ENCODE measurements around the gene BRD3. TPM values are rescaled to one million over a fixed set of nuclear protein-coding genes. Genes with fewer than 3 reads are reported as not detected.

BRD3 gene
- total and polyA plus RNA-seq, 2 of the 8 experiments (the other 6 are each of a cell fraction or from before 2014, with no cell fraction given) = 31.0 to 82.7 TPM

GRCh38 chr9:134035041-134036039 lies 32.5 kb downstream of the BRD3 start:
- Histone ChIP-seq H4K20me1 (replicated peaks in 1 of 2; ENCODE audit: control insufficient read depth in 1 of 2, insufficient read depth in 2 of 2, low read length in 2 of 2) (peaks cover 3 to 6% of the 10 kb centered on the region in 2 experiments), H3K79me2 (ENCODE audit: control insufficient read depth in 1 of 2, insufficient read depth in 2 of 2, low read length in 2 of 2) (no peaks in the 10 kb centered on the region), H4K91ac (replicated peaks; ENCODE audit: insufficient read length, low read length) (no peak overlapping the region), H3K4me3 (ENCODE audit: extremely low read depth in 1 of 4, insufficient read depth in 2 of 4, low read depth in 3 of 4, low read length in 4 of 4) (no peak overlapping the region), H3K36me3 (ENCODE audit: control insufficient read depth in 2 of 4, insufficient read depth in 4 of 4, low read length in 3 of 4) (peaks cover 38 to 78% (median 57%) of the 10 kb centered on the region in 4 experiments), H3K27ac (ENCODE audit: low read depth, low read length) (no peak overlapping the region), H2BK12ac (ENCODE audit: low read depth, low read length) (no peak overlapping the region), H3K27me3 (replicated peaks in 1 of 4; ENCODE audit: control insufficient read depth in 3 of 4, extremely low read depth in 1 of 4, insufficient read depth in 3 of 4, low read length in 3 of 4) (no peaks in the 10 kb centered on the region), H3K9ac (replicated peaks in 1 of 4; ENCODE audit: extremely low read depth in 1 of 4, low read depth in 3 of 4, low read length in 3 of 4) (no peak overlapping the region), H3K56ac (replicated peaks; ENCODE audit: insufficient read length, low read depth, low read length) (no peak overlapping the region), H3K23ac (ENCODE audit: insufficient read length) (no peak overlapping the region), H4K5ac (ENCODE audit: insufficient read length, low read depth, low read length) (no peak overlapping the region), H3K9me3 (ENCODE audit: insufficient read depth in 2 of 2, low read depth in 1 of 2, low read length in 1 of 2) (no peaks in the 10 kb centered on the region), H3K14ac (ENCODE audit: insufficient read length) (no peak overlapping the region), H2AFZ (ENCODE audit: low read length) (no peak overlapping the region), H3K23me2 (ENCODE audit: low read depth, low read length) (no peaks in the 10 kb centered on the region), H3K4ac (replicated peaks; ENCODE audit: insufficient read length, low read depth, low read length) (no peak overlapping the region), H3K18ac (ENCODE audit: extremely low read depth, low read length) (no peak overlapping the region), H2AK5ac (ENCODE audit: low read depth, low read length) (no peak overlapping the region), H3K79me1 (ENCODE audit: low read depth, low read length) (no peaks in the 10 kb centered on the region), H3K4me2 (ENCODE audit: insufficient read depth in 1 of 2, low read depth in 2 of 2, low read length in 2 of 2) (no peak overlapping the region), H2BK120ac (replicated peaks; ENCODE audit: low read depth, low read length) (no peak overlapping the region), H2BK5ac (ENCODE audit: low read depth, low read length) (no peak overlapping the region), H3K4me1 (replicated peaks in 1 of 4; ENCODE audit: control insufficient read depth in 3 of 4, insufficient read depth in 4 of 4, low read length in 3 of 4) (no peaks in the 10 kb centered on the region), H2BK15ac (ENCODE audit: low read length) (no peak overlapping the region), H4K8ac (ENCODE audit: extremely low read depth, insufficient read depth, low read length) (no peak overlapping the region; the same call in 1 of the 2 replicates), H2BK20ac (ENCODE audit: low read length) (no peak overlapping the region)
- ChIA-PET POLR2A (ENCODE audit: partially characterized antibody) (interaction anchor here (0.9 to 1.6 kb wide), 4 partner anchors 9 to 22 kb away, joined by 3 to 5 read pairs (median 4); no protein-coding TSS in a partner anchor), CTCF (ENCODE audit: partially characterized antibody) (interaction anchor here (0.8 to 1.2 kb wide), 3 partner anchors 10 to 15 kb away, joined by 3 to 4 read pairs (median 3); no protein-coding TSS in a partner anchor)
- no peak for TF ChIP-seq GABPA (IDR thresholded peaks at IDR 0.05; ENCODE audit: borderline replicate concordance, insufficient read depth, low read length)
- no peak for TF ChIP-seq E2F6 (IDR thresholded peaks at IDR 0.05)
- TF ChIP-seq YY1 (IDR thresholded peaks at IDR 0.05; ENCODE audit: low read depth, low read length) = no peak
- no peak for TF ChIP-seq SRF (IDR thresholded peaks at IDR 0.05; ENCODE audit: low read depth, low read length)
- TF ChIP-seq CTCF (IDR thresholded peaks at IDR 0.05; ENCODE audit: control extremely low read depth in 1 of 3, insufficient read depth in 1 of 3, low read depth in 1 of 3, low read length in 3 of 3) = no peak
- no peak; the same call in 1 of the 2 replicates for TF ChIP-seq POLR2AphosphoS5 (IDR thresholded peaks at IDR 0.05; ENCODE audit: low read depth, low read length)
- no peak for TF ChIP-seq CEBPB (IDR thresholded peaks at IDR 0.05; ENCODE audit: low read depth, low read length)
- DNase-seq (ENCODE audit: low read depth in 1 of 2, low spot score in 2 of 2) (no peak), FAIRE-seq (no peak)
- WGBS, 2 experiments (ENCODE audit: extremely low coverage in 1 of 2, insufficient coverage in 1 of 2, insufficient read length in 1 of 2, insufficient replicate concordance in 2 of 2, low coverage in 1 of 2, low lambda C conversion rate in 2 of 2, missing lambda C conversion rate in 1 of 2) = 94% methylated on average over 25 of the region's 28 CpGs; no CpG with 5 or more reads in 1 of the 2 experiments
